Esophagus muscularis mucosa (tissue), 4 donors: ENCODE data around the gene SLC6A11. TPM values are rescaled to one million over a fixed set of nuclear protein-coding genes. Genes with fewer than 3 reads are reported as not detected.

ENCODE experiments used
- DNase-seq: peaks from one replicate; pipeline ENCODE4 v3.0.0-alpha.2; 2017; ENCODE audit errors: extremely low spot score
- H3K27ac ChIP-seq, 4 donors: fragments of 200-600 bp; sonication (generic); replicated peaks in 1 of 4; 1 replicate in 3 of 4; 2 replicates in 1 of 4; pipeline ENCODE4 v1.5.1; 2016 to 2019; ENCODE audit warnings: mild to moderate bottlenecking in 1 of 4
- H3K27me3 ChIP-seq, 4 donors: fragments of 200-600 bp; sonication (generic); one replicate each; pipeline versions ENCODE4 v1.5.1 to v1.6.0; 2016 to 2019
- H3K36me3 ChIP-seq, 4 donors: fragments of 200-600 bp; sonication (generic); one replicate each; pipeline ENCODE4 v1.5.1; 2016 to 2019
- H3K4me1 ChIP-seq, 4 donors: fragments of 200-600 bp; sonication (generic); one replicate each; pipeline ENCODE4 v1.5.1; 2016 to 2019
- H3K4me3 ChIP-seq, 4 donors: fragments of 200-600 bp; sonication (generic); 1 replicate in 2 of 4; 2 replicates in 2 of 4; pipeline ENCODE4 v1.5.1; 2016 to 2019; ENCODE audit warnings: mild to moderate bottlenecking in 4 of 4, moderate library complexity in 1 of 4
- H3K9me3 ChIP-seq, 4 donors: fragments of 200-600 bp; sonication (generic); 1 replicate in 3 of 4; 2 replicates in 1 of 4; pipeline ENCODE4 v1.5.1; 2016 to 2019
- CTCF ChIP-seq, 3 experiments: fragments of 200-600 bp in 2 of 3; fragments of 450-650 bp in 1 of 3; sonication (generic) in 2 of 3; IDR thresholded peaks; one replicate each; pipeline ENCODE4 v1.5.1; 2017 to 2019; ENCODE audit warnings: antibody characterized with exemption in 3 of 3, mild to moderate bottlenecking in 2 of 3, moderate library complexity in 1 of 3
- EP300 ChIP-seq: sonication (generic); formaldehyde crosslinking; IDR thresholded peaks from one replicate; pipeline ENCODE4 v1.6.1; 2017; ENCODE audit warnings: antibody characterized with exemption
- POLR2A ChIP-seq: fragments of 450-650 bp; IDR thresholded peaks from one replicate; pipeline ENCODE4 v1.6.1; 2017; ENCODE audit warnings: antibody characterized with exemption, moderate library complexity, mild to moderate bottlenecking, low read depth
- POLR2AphosphoS5 ChIP-seq, 2 donors: sonication (generic); formaldehyde crosslinking; IDR thresholded peaks; one replicate each; pipeline ENCODE4 v1.6.1; 2017; ENCODE audit warnings: antibody characterized with exemption in 2 of 2
- WGBS: methylation state at CpG from one replicate; pipeline ENCODE4 v1.1.5; 2018; 5-methylcytosine and 5-hydroxymethylcytosine counted together
- intact Hi-C: fragments of 100-400 bp; cut with DNase I; formaldehyde crosslinking; loops from one replicate; pipeline ENCODE4 v1.15.1; 2023
- total RNA-seq, 4 donors: library from RNA; depleted of rRNA; stranded (reverse); fragments of >200 nt; gene quantifications; one replicate each; pipeline versions ENCODE4 v1.1.0 to v1.2.1, GENCODE V29; 2016

Gene SLC6A11
- total RNA-seq, 4 donors from 2014 or later = not detected

GRCh38 chr3:10985181-10985580 is 169.2 kb downstream of the SLC6A11 start:
- no peaks in the 10 kb centered on the region for H3K9me3 ChIP-seq
- H3K4me3 ChIP-seq = no peak overlapping the region
- H3K27ac ChIP-seq = no peak overlapping the region
- H3K36me3 ChIP-seq = no peaks in the 10 kb centered on the region
- no peak for DNase-seq
- H3K27me3 ChIP-seq = peaks cover 0 to 3% (median 0%) of the 10 kb centered on the region in 4 donors
- TF ChIP-seq POLR2AphosphoS5 (IDR thresholded peaks at IDR 0.05) (no peak), POLR2A (no peak), EP300 (no peak), CTCF (IDR thresholded peaks at IDR 0.05) (no peak)
- H3K4me1 ChIP-seq = peaks cover 12 to 17% (median 14%) of the 10 kb centered on the region in 4 donors
- 59% methylated on average over 1 of the region's 1 CpG for WGBS
- intact Hi-C loops = no loop called here

GRCh38 chr3:10986592-10986991 is 170.6 kb downstream of the SLC6A11 start:
- intact Hi-C loops = no loop called here
- no peak for TF ChIP-seq POLR2A
- TF ChIP-seq POLR2AphosphoS5 (IDR thresholded peaks at IDR 0.05) = no peak
- no peak for TF ChIP-seq EP300
- no peak for TF ChIP-seq CTCF (IDR thresholded peaks at IDR 0.05)
- Histone ChIP-seq H3K27ac (no peak overlapping the region), H3K9me3 (no peaks in the 10 kb centered on the region), H3K36me3 (no peaks in the 10 kb centered on the region), H3K4me3 (no peak overlapping the region), H3K4me1 (peaks cover 12 to 17% (median 14%) of the 10 kb centered on the region in 4 donors), H3K27me3 (peaks cover 0 to 11% (median 0%) of the 10 kb centered on the region in 4 donors)
- DNase-seq = no peak
- 81% methylated on average over 5 of the region's 5 CpGs for WGBS

- no peak overlapping the region for H3K4me3 ChIP-seq
- 90% methylated on average over 7 of the region's 9 CpGs for WGBS
- intact Hi-C loops = no loop called here
- no peaks in the 10 kb centered on the region for H3K9me3 ChIP-seq
- no peaks in the 10 kb centered on the region for H3K36me3 ChIP-seq
- no peak for TF ChIP-seq POLR2A
- TF ChIP-seq POLR2AphosphoS5 (IDR thresholded peaks at IDR 0.05) = no peak
- TF ChIP-seq CTCF (IDR thresholded peaks at IDR 0.05) = no peak
- no peak for TF ChIP-seq EP300
- H3K27me3 ChIP-seq = peaks cover 0 to 24% (median 5%) of the 10 kb centered on the region in 4 donors
- H3K27ac ChIP-seq = no peak overlapping the region
- DNase-seq = no peak
- peaks cover under 1 to 19% (median 16%) of the 10 kb centered on the region in 4 donors for H3K4me1 ChIP-seq
Observed at GRCh38 chr3:10988001-10988665, 172.1 kb downstream of the SLC6A11 start.

- 75% methylated on average over 7 of the region's 7 CpGs for WGBS
- H3K27ac ChIP-seq = no peak overlapping the region
- no peaks in the 10 kb centered on the region for H3K9me3 ChIP-seq
- H3K4me1 ChIP-seq = peaks cover 0 to 20% (median 16%) of the 10 kb centered on the region in 4 donors
- no peak overlapping the region for H3K4me3 ChIP-seq
- no peak for DNase-seq
- H3K27me3 ChIP-seq = peaks cover 0 to 33% (median 14%) of the 10 kb centered on the region in 4 donors
- TF ChIP-seq POLR2A = no peak
- TF ChIP-seq POLR2AphosphoS5 (IDR thresholded peaks at IDR 0.05) = no peak
- no peak for TF ChIP-seq EP300
- no peak for TF ChIP-seq CTCF (IDR thresholded peaks at IDR 0.05)
- intact Hi-C loops = no loop called here
- H3K36me3 ChIP-seq = no peaks in the 10 kb centered on the region
Observed at GRCh38 chr3:10988991-10989484, 173.0 kb downstream of the SLC6A11 start.

Other genes starting within 250 kb of the SLC6A11 start
- gene SLC6A1, start 176.5 kb downstream of the SLC6A11 start, total RNA-seq = under 1 TPM; 0.34 to 0.78 (median 0.46) TPM